ENCODE data around the gene SMCO2.

SMCO2 gene

GRCh38 chr12:27424631-27425230 lies 21.8 kb upstream of the SMCO2 start:
- H3K36me3 ChIP-seq, result no peaks in the 10 kb centered on the region
- no peaks in the 10 kb centered on the region for H3K4me1 ChIP-seq (ENCODE audit: control insufficient read depth in 1 of 2, insufficient read depth in 1 of 2, low read depth in 1 of 2, low read length in 1 of 2)
- no peaks in the 10 kb centered on the region for H3K27me3 ChIP-seq
- H3K9me3 ChIP-seq, result no peaks in the 10 kb centered on the region
- TF ChIP-seq CTCF (IDR thresholded peaks at IDR 0.05), result no peak
- H3K27ac ChIP-seq, result no peak overlapping the region
- H3K4me3 ChIP-seq (ENCODE audit: low read depth in 1 of 2, low read length in 1 of 2), result no peak overlapping the region

GRCh38 chr12:27425306-27425705 lies 21.2 kb upstream of the SMCO2 start:
- no peaks in the 10 kb centered on the region for H3K4me1 ChIP-seq (ENCODE audit: control insufficient read depth in 1 of 2, insufficient read depth in 1 of 2, low read depth in 1 of 2, low read length in 1 of 2)
- H3K27me3 ChIP-seq, result no peaks in the 10 kb centered on the region
- H3K4me3 ChIP-seq (ENCODE audit: low read depth in 1 of 2, low read length in 1 of 2), result no peak overlapping the region
- no peaks in the 10 kb centered on the region for H3K9me3 ChIP-seq
- TF ChIP-seq CTCF (IDR thresholded peaks at IDR 0.05), result no peak
- no peaks in the 10 kb centered on the region for H3K36me3 ChIP-seq
- H3K27ac ChIP-seq, result no peak overlapping the region

GRCh38 chr12:27426743-27427487 lies 19.6 kb upstream of the SMCO2 start:
- Histone ChIP-seq H3K9me3 (no peaks in the 10 kb centered on the region), H3K4me1 (ENCODE audit: control insufficient read depth in 1 of 2, insufficient read depth in 1 of 2, low read depth in 1 of 2, low read length in 1 of 2) (peaks cover 0 to 8% of the 10 kb centered on the region in 2 experiments), H3K4me3 (ENCODE audit: low read depth in 1 of 2, low read length in 1 of 2) (no peak overlapping the region), H3K27me3 (no peaks in the 10 kb centered on the region), H3K36me3 (no peaks in the 10 kb centered on the region), H3K27ac (no peak overlapping the region)
- no peak for TF ChIP-seq CTCF (IDR thresholded peaks at IDR 0.05)

GRCh38 chr12:27427824-27428223 lies 18.7 kb upstream of the SMCO2 start:
- H3K27ac ChIP-seq, result no peak overlapping the region
- peaks cover 0 to 8% of the 10 kb centered on the region in 2 experiments for H3K4me1 ChIP-seq (ENCODE audit: control insufficient read depth in 1 of 2, insufficient read depth in 1 of 2, low read depth in 1 of 2, low read length in 1 of 2)
- H3K9me3 ChIP-seq, result no peaks in the 10 kb centered on the region
- no peaks in the 10 kb centered on the region for H3K36me3 ChIP-seq
- TF ChIP-seq CTCF (IDR thresholded peaks at IDR 0.05), result no peak
- H3K27me3 ChIP-seq, result no peaks in the 10 kb centered on the region
- H3K4me3 ChIP-seq (ENCODE audit: low read depth in 1 of 2, low read length in 1 of 2), result no peak overlapping the region

- H3K27me3 ChIP-seq, result no peaks in the 10 kb centered on the region
- no peaks in the 10 kb centered on the region for H3K9me3 ChIP-seq
- no peaks in the 10 kb centered on the region for H3K36me3 ChIP-seq
- no peak overlapping the region for H3K27ac ChIP-seq
- no peak overlapping the region for H3K4me3 ChIP-seq (ENCODE audit: low read depth in 1 of 2, low read length in 1 of 2)
- TF ChIP-seq CTCF (IDR thresholded peaks at IDR 0.05), result no peak
- H3K4me1 ChIP-seq (ENCODE audit: control insufficient read depth in 1 of 2, insufficient read depth in 1 of 2, low read depth in 1 of 2, low read length in 1 of 2), result peaks cover 0 to 8% of the 10 kb centered on the region in 2 experiments
Measured at GRCh38 chr12:27428466-27428865, 18.1 kb upstream of the SMCO2 start.
